NCI-H187 (cell line): ENCODE measurements around the gene SGIP1.

ENCODE experiments used
- DNase-seq, 2 experiments: peaks; one replicate each; lab custom pipeline; 2025; lab: John Stamatoyannopoulos, UW

The SGIP1 gene

DNA sequence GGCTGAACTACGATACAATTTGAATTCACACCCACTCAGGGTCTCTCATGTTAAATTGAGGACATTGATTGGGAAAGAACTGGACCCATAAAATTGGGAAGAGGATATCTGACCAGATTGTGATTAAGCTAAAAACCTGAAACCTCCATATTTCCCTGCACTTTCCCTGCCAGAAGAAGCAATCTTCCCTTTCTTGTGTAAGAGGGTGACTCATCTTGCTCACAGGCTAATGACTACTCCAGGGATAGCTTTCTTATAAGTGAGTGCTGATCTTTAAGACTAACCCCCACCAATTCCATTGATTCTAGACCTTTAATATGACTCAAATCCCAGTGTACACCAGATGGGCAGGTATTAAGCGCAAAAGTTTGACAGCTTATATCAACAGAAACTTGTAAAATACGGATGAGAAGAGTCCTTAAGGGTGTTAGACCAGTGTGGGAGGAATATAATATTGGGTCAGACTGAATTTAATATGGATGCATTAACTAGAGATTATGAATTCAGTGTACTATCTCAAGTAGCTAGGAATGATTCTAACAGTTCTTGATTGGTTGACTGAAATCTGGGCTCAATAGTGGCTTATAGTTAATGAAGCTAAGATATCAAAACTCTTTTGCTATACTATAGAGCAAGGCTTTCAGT lies 12.1 kb upstream of the SGIP1 start:
- DNase-seq: no peak

GRCh38 chr1:66523562-66523961 lies 10.4 kb upstream of the SGIP1 start:
- DNase-seq: no peak

GRCh38 chr1:66525086-66525485 lies 8.9 kb upstream of the SGIP1 start:
- DNase-seq: no peak

- no peak for DNase-seq
Measured at GRCh38 chr1:66526036-66526435, 7.9 kb upstream of the SGIP1 start.

GRCh38 chr1:66526991-66527390 lies 7.0 kb upstream of the SGIP1 start:
- no peak for DNase-seq

DNA sequence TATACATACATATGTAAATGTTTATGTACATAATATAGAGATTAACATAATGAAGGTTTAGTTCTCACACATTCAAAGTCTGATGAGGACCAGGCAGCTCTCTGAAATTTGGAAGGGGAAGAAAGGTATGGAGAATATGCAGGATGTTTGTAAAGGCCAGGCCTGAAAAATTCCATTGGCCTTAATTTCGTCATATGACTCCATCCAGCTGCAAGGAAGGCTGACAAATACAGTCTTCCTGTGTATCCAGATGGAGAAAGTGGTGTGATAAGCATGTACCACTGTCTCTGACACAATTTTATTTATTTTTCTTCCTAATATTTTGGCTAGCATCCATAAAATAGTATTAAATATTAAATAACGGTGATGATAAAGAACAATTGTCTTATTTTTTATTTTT lies 6.3 kb upstream of the SGIP1 start:
- DNase-seq: no peak

- DNase-seq: no peak
Measured at GRCh38 chr1:66528580-66528979, 5.4 kb upstream of the SGIP1 start.

DNA sequence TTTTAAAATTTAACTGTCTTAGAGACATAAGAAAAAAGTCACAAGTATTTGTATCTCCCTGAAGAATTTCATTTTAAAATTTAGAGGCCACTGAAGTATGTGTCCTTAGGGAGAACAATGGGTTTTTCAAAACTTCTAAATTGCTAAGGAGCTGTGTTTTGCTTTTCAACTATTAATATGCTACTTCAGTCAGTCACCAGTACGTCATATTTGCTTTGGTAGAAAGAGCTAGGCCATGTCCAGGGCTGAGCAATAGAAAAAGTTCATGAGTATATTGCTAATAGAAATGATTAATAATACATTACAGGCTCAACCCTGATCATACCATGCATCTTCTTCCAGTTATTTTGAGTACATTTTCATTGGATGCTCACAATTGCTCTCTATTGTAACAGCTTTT lies 1.7 kb upstream of the SGIP1 start:
- DNase-seq: no peak

DNA sequence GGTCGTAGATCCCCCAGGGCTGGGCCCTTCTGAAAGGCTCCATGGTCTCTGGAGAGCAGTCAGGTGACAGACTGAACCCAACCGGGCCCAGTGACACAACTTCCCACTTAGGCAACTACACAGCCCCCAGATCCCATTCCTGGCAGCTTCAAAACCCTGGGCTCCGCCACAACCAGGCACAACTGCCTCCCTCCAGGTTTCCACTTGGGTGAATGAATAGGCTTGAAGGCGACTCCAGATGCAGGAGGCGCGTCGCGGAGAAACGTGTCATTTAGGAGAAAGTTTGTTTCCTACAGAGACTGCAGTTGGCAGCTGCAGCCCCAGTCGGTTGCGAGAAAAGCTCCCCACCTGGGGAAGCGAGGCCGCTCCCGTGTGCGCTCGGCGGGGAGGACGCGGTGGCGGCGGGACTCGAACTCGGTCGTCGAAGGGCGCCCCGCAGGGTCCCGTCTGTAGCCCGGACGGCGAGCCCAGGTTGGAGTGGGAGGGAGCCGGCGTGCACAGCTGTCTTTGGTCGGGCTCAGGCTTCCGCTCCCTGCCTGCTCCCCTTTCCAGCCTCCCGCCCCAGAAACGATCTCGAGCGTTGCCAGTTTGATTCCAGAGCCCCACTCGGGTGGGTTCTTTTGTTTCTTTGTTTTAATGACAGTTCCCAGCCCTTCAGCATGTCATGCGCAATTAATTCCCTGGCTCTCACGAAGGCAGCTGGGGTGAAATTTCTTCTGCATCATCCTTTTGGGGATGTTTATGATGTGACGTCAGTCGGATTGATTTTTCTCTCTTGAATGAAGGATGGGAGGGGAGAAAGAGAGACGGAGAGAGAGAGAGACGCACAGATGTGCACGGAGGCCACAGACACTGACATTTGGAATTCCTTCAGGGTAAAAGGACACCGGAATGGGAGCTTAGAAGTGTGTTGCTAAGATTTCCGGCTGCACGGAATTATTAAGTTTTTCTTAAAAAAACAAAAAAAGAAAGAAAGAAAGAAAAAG lies 862 bp upstream of the SGIP1 start:
- peak; percentile 78 to 90 for DNase-seq

GRCh38 chr1:66535061-66535460 lies 1.1 kb downstream of the SGIP1 start:
- no peak for DNase-seq

DNA sequence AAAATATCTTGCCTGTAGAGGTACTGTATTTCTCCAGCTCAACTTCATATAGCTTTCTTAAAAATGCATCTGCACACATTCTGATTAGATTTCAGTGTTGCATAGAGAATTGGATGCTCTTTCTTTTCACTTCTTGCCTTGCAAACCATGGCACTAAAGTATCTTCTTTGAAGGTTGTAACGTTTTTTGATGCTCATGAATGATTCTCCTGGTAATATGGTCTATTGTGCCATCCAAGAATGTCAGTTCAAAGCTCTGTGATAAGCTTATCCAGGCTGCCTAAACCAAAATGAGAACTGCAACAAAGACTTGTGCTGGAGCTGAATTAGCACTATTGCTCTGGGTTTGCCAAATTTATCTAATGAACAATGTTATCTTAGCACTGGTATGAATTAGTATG lies 1.9 kb downstream of the SGIP1 start:
- no peak for DNase-seq

- DNase-seq: no peak
Measured at GRCh38 chr1:66537718-66538117, 3.8 kb downstream of the SGIP1 start.

- DNase-seq: no peak
Measured at GRCh38 chr1:66539491-66539890, 5.5 kb downstream of the SGIP1 start.

GRCh38 chr1:66540434-66541032 lies 6.6 kb downstream of the SGIP1 start:
- no peak for DNase-seq

DNA sequence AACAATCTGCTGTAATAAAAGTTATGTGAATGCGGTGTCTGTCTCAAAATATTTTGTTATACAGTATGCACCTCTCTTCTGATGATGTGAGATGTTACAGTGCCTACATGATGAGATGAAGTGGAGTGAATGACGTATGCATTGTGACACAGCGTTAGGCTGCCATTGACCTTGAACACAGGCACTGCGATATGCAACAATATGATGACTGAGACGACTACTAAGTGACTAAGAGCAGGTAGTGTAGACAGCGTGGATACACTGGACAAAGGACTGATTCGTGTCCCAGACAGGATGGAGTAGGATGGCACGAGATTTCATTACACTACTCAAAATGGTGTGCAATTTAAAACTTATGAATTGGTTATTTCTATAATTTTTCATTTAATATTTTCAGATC lies 8.4 kb downstream of the SGIP1 start:
- peak in 1 of 2 experiments; percentile 80 for DNase-seq

DNA sequence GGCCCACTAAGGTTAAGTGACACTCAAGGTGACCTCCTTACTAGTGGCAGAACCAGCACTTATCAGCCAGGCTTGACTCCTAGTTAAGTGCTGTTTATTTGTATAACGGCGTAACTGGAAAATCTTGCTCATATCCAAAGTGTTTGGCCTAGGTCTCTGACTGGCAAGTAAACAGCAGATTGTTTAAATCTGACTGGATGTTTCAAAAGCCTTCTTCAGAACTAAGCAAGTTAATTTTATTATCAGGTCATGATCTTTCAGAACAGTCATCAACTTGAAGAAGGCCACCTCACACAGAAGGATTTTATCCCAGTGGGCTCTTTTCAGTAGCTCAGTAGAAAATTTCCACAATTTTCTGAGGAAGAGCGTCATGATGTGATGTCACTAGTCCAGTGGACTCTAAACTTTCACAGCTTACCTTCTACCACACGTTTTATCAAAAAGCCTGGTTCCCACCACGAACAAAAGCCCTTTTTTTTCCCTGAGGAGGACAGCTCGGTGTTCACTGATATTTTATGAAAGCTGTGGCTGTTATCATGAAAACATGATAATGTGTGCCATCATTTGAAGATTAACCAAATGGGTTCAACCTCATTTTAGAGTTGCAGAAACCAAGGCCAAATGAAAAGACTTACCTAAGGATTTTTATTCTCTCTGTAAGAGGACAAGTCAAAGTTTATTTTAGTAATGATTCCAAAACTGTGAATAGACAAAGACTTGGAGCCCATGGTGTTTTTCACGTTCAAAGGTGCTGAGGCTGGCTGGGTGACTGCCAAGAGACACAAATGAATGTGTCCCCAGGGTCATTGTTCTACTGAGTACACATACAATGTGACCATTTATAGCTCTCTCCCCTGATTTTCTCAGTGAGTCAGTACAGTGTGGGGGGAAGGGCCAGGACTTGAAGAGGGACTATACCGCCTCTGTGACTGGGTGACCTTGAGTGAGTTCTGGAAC lies 9.1 kb downstream of the SGIP1 start:
- peak; percentile 65 to 77 for DNase-seq

DNA sequence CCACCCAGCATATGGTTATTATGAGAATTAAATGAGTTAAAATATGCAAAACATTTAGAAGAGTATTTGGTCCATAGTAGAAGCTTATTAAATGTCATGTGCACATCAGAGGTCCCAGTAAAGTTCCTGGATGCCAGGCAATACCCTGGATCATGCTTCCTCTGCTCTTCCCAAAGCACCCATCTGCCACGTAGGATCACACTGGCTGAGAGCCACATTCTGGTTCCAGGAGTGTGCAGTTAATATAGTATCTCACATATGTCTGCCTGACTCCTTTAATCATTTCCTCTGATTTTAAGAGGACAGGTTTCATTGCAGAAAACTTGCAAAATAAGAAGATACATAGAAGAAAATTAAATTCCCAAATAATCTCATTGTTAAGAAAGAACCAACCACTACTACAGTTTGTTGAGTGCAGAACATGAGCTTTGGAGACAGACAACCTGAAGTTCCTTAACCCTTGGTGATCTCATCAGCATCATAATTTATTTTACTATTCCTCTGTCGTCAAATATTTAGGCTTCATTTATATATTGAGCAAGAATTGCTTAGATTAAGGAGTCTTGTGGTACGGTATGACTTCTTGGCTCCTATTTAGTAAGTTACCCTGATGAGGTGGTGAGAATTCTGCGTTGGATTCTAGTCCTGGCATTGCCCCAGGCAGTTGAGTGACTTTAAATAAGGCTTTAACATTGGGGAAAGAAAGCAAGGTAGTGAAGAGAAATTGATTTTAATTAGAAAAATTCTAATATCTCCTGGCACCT lies 12.3 kb downstream of the SGIP1 start:
- DNase-seq: no peak

GRCh38 chr1:66549017-66549416 lies 15.1 kb downstream of the SGIP1 start:
- no peak for DNase-seq

DNA sequence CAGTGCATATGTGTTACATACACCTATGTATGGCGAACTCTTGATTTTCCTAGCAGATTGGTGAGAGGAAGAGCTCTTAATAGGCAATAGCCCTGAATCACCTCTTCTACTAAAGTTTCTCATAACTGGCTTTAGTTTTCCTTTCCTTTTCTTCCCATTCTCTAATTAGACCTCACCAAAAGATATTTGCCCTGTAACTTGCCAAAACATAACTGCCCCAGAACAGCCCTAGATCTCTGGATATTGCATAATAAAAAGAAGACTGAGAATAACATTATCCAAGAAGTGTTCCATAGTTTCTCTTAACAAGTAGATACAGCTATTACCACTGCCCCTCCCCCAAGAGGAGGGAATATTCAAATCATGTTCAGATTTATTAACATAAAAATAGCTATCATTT lies 16.3 kb downstream of the SGIP1 start:
- DNase-seq: no peak

DNA sequence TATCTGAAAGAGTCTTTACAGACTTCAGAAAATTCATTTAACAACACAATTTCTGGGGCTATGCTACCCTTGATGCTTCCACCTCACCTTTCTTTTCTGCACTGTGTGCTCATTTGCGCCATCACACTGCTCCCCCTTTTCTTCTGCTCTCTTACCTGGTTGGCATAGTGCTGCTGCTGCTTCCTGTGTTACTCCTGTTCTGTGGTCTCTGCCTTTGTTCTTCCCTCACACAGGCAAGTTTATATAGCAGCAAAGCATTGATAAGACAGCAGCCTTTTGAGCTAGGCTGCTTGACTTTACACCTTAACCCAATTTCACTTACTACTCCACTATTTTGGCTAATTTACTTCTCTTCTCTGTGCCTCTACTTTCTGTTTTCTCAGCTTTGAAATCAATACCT lies 18.3 kb downstream of the SGIP1 start:
- no peak for DNase-seq

- DNase-seq: no peak
Measured at GRCh38 chr1:66552829-66553228, 18.9 kb downstream of the SGIP1 start.
